Hematopoietic multipotent progenitor cell treated with erythropoietin and hydrocortisone succinate and interleukin-3 and kit ligand, for 4 days (in vitro differentiated cells): ENCODE measurements around the gene TAF5.
"Not testable (repeated sequence)": the region's sequence is repeated elsewhere in the genome, so short reads cannot be mapped to it uniquely, and the experiment has no call there.

ENCODE experiments used
- DNase-seq: peaks from one replicate; pipeline ENCODE4 v3.0.0-alpha.2; 2015

The TAF5 gene

GRCh38 chr10:103415581-103415980 lies 47.8 kb downstream of the TAF5 start:
- DNase-seq = no peak

- DNase-seq = peak; percentile 86
Measured at GRCh38 chr10:103416436-103417147, 48.8 kb downstream of the TAF5 start.

DNA sequence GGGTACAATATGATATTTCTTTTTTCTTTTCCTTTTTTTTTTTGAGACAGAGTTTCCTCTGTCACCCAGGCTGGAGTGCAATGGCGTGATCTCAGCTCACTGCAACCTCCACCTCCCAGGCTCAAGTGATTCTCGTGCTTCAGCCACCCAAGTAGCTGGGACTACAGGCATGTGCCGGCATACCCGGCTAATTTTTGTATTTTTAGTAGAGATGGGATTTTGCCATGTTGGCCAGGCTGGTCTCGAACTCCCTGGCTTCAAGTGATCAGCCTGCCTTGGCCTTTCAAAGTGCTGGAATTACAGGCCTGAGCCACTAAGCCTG lies 49.3 kb downstream of the TAF5 start:
- DNase-seq = not testable (repeated sequence)

GRCh38 chr10:103417601-103418000 lies 49.8 kb downstream of the TAF5 start:
- DNase-seq = no peak

- no peak for DNase-seq
Measured at GRCh38 chr10:103419101-103419500, 51.3 kb downstream of the TAF5 start.

DNA sequence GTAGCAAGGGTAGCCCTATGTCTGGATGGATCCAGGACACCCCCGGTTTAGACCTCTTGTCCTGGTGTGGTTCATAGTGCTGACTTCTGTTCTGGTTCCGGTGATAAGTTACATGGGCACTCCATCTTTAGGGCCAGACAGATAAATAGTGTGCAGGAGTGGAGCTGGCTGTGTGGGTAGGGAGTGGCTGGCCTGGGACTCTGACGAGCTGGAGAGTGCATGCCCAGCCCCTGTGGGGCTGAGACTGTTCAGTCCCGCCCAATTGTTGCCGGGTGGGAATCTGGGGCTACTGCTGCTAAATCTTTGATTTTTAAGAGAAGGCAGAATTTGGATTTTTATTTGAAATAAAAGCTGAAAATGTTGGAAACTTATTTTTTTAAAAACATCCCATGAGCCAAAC lies 56.0 kb downstream of the TAF5 start:
- DNase-seq = no peak

DNA sequence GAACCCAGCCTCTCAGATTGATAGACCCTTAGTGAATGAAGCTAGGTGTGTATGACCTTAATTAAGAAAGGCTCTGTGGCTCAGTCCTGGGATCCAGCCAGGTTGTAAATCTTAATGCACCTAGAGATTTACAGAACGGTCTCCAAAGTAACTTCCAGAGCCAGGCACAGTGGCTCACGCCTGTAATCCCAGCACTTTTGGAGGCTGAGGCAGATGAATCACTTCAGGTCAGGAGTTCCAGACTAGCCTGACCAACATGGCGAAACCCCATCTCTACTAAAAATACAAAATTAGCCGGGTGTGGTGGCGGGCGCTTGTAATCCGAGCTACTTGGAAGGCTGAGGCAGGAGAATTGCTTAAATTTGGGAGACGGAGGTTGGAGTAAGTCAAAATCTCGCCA lies 60.1 kb downstream of the TAF5 start:
- DNase-seq = no peak

DNA sequence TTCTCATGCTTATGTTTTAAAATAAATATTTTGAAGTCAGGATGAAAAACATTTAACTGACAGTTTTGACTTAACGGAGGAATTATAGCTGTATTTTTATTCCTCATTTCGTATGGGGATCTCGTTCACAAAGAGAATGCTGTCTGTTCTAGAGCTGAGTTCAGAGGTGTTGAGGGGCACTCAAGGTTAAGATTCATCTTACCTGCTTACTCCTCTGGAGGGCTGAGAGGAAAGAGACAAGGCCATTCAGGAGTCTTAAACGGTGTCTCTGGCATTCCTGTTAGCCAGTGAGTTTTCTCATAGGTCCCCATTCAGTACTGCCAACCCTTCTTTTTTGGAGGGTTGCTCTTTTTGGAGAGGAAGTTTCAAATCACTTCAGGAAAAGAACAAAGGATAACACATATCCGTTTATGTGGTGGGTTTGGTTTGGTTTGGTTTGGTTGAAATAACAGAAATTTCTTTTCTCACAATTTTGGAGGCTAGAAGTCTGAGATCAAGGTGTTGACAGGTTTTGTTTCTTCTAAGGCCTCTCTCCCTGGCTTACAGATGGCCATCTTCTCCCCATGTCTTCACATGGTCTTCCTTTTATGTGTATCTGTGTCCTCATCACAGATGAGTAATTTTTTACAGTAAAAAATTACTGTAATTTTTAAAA lies 61.3 kb downstream of the TAF5 start:
- no peak for DNase-seq

- DNase-seq = no peak
Measured at GRCh38 chr10:103429647-103430046, 61.9 kb downstream of the TAF5 start.

DNA sequence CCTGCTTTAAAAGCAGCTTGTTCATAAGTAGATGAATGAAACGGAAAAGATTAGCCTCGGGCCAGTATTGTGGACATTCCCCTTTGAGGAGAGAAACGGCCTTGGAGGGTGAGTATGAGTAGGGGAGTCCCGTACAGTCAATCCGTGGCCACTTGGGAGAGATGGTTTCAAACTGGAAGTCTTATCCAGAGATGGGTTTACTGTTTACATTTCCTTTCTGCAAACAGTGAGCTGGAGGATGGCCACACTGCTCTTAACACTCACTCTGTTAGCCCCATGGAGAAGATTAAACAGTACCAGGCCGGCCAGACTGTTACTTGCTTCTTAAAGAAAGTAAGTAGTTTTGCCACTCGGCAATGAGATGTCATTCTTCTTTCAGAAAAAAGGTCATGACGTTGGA lies 64.1 kb downstream of the TAF5 start:
- no peak for DNase-seq

GRCh38 chr10:103433858-103434257 lies 66.1 kb downstream of the TAF5 start:
- no peak for DNase-seq
